ENCODE measurements around the gene SMAGP.
"Not testable (repeated sequence)": the region's sequence is repeated elsewhere in the genome, so short reads cannot be mapped to it uniquely, and the experiment has no call there.

SMAGP gene

GRCh38 chr12:51222461-51222860, 47.8 kb downstream of the SMAGP start:
- no peak for DNase-seq

DNA sequence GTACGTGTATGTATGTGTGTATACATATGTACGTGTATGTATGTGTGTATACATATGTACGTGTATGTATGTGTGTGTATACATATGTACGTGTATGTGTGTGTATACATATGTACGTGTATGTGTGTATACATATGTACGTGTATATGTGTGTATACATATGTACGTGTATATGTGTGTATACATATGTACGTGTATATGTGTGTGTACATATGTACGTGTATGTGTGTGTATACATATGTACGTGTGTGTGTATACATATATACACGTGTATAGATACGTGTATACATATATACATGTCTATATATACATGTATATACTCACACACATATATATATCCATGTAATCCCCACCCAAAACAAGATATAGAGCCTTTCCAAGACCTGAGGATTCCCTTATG, 50.4 kb downstream of the SMAGP start:
- DNase-seq: not testable (repeated sequence)

DNA sequence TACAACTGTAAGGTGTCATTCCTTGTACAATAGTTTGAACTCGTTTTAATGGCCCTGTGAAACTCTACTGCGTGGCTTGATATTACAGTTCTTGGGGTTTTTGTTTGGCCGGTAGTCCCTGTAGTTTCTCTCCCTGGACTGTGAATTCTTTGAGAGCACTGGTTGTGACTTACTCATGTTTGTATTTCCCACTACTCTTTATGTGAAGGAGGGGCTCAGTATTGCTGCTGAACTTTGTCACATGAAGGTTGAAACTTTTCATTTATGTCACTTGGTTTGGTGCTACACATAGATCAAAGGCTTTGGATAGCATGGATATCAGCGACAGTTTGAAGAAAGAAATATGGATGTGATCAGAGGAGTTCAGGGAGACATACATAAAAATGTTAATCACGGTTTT, 50.9 kb downstream of the SMAGP start:
- no peak for DNase-seq

DNA sequence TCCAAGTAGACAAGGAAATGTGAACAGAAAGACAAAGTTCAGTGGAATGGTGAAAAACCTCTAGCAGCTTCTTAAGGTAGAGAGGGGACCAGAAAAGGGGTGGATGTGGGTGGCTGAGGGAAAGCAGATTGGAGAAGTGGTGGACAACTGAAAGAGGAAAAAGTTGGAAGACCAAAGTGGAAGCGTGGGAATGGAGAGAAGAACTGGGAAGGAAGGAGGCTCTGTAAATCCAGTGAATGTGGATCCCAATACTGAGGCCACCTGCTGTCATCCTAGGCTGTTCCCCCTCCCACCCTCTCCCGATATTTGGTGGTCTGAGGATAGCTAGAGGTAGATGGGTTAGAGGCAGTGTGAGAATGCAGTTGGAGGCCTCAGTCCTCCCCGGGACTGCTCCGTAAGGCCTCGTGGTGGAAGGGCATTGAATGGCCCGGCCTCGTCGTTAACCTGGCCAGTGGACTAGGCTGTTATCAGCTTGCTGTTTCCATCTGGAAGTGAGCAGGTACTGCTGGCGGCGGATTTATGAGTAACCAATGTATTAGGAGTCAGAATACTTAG, 51.5 kb downstream of the SMAGP start:
- DNase-seq: no peak

GRCh38 chr12:51217968-51218606, 52.1 kb downstream of the SMAGP start, which contains the start of gene POU6F1:
Gene POU6F1, minus strand, starts transcription at chr12:51218062. Its CDS starts 11,226 bp downstream, at chr12:51206836.
- DNase-seq: peak; percentile 5

GRCh38 chr12:51217133-51217967, 52.9 kb downstream of the SMAGP start:
- DNase-seq: no peak

- DNase-seq: no peak
These were observed 53.6 kb downstream of the SMAGP start for GRCh38 chr12:51216642-51217041.

DNA sequence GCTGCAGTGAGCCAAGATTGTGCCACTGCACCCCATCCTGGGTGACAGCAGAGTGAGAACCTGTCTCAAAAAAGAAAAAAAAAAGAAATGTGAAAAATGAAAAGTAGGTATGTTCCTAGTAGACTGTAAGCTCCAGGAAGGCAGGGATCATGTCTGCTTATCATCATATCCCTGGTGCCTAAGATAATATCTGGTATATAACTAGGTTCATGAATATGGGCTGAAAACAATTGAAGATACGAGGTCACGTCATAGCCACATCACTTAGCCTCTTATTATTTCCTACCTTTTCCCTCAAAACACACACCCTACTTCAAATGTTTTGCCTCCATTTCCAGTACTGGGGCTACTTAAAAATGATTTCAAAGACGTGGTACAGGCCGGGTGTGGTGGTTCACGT, 55.3 kb downstream of the SMAGP start:
- DNase-seq: no peak

- DNase-seq: no peak
These were observed 59.4 kb downstream of the SMAGP start for GRCh38 chr12:51210690-51211395.

- no peak for DNase-seq
These were observed 61.0 kb downstream of the SMAGP start for GRCh38 chr12:51209259-51209658.

DNA sequence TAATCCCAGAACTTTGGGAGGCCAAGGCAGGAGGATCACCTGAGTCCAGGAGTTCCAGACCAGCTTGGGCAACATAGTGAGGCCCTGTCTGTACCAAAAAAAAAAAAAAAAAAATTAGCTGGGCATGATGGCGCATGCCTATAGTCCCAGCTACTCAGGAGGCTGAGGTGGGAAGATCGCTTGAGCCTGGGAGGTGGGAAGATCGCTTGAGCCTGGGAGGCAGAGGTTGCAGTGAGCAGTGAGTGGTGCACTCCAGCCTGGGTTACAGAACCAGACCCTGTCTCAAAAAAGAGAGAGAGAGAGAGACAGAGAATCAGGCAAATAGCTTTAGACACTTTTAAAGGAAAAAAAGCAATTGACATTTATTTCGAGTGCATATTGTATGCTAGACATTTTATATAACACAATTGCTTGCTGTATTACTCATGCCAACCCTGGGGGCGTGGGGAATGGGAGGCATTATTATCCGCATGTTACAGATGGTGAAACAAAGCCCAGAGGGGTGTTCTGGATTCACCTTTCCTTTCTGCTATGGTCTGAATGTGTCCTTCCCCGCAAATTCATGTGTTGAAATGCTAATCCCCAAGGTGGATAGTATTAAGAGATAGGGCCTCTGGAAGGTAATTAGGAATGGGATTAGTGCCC, 62.1 kb downstream of the SMAGP start:
- no peak for DNase-seq

DNA sequence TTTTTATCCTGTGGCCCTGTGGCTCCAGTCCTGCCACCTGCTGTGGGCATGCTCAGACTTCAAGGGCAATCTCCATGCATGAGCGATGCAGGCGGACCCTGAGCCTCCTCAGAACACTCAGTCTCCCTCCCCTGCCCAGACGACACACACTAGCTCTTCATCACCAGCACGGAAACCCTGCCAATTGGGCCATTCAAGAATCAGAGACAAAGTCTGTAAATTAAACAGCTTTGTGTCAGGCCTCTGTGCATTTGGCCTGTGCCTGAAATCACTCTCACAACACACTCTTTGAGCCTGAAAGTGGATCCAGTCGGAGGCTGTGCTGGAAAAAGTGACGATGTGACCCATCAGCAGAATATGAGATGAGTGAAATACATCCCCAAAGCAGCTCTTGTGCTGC, 64.9 kb downstream of the SMAGP start:
- DNase-seq: no peak

GRCh38 chr12:51202718-51203117, 67.5 kb downstream of the SMAGP start:
- DNase-seq: no peak

DNA sequence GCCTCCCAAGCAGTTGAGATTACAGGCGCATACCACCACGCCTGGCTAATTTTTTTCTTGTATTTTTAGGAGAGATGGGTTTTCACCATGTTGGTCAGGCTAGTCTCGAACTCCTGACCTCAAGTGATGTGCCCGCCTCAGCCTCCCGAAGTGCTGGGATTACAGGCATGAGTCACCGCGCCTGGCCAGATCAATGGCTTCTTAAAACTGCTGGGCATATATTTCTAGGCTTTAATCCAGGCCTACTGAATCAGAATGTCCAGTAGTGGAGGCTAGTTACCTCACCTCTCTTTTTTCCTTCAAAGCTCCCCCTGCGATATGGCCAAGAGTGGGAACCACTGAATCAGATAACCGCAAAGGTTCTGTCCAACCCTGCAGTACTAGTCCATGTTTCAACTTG, 69.4 kb downstream of the SMAGP start:
- no peak for DNase-seq

DNA sequence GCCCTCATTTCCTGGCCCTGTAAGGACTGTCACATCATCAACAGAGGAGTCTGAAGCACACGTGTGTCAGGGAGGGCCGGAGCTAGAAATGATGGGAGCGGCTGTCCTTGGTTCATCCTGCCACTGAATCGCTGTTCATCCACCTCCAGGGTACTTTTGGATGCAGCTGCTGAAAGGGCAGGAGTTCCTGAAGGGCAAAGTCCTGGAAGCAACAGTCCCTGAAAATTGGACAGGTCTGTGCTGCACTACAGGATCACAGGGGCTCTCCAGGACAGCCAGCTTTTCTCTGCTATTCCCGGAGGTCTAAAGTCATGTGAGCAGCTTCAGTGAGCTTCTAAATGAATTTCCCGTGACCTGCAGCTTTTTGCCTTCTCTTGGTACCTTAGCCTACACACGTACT, 70.1 kb downstream of the SMAGP start:
- DNase-seq: no peak

DNA sequence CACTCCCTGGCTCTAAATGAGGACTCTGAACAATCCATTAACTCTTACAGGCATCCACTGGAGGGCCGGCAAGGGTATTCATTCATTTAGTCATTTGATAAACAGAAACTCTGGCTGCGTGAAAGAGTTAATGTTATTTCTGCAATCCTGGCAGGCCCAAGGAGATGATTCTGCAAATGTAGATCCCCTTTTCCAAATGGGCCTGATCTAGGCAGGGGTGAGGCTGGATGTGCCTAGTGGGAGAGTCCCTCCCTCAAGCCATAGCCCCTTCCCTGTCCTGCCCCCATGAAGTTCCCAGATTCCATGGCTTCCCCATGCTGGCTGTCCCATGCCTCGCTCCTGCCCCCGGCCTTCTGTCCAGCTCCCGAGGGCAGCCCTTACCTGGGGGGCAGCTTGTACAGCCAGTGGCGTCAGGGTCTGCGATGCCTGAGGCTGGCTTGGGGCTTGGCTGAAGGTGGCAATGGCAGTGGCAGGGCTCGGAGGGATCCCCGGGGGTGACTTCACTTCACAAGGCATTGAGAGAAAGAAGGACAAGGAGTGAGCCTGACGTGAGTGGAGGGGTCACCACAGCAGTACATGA, 70.8 kb downstream of the SMAGP start:
- no peak for DNase-seq

DNA sequence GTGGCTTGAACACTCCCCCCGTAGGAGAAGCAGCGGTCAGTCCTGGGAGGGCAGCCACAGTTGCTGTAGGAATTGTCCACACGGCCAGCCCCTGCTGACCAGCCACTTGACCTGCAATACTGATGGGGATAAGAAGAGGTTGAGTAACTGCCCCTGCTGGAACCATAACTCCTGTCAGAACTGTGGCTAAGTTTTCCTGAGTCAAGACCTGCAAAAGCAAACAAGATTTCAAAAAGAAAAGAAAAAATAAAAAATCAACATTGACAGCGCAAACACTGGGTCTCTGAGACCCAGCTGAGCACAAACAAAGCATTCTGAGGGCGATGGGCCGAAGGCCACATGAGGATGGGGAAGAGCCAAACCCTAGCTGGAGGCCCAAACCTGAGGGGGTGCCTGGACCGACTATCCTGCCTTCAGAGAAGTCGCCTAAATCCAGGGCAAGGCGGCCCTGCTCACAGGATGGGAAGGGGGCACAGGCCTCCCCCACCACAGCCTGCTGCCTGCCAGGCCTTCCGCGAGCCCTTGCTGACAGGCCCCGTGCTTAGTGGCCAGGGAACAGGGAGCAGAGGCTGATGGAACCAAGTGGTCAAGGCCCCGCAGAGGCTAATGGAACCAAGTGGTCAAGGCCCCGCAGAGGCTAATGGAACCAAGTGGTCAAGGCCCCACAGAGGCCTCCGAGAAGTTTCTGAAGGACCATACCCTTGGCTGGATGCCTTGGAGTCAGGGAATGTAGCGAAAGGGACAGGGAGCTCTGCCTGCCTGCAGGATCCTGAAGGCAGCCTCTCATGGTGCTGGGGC, 71.4 kb downstream of the SMAGP start:
- no peak for DNase-seq

GRCh38 chr12:51197736-51198567, 72.3 kb downstream of the SMAGP start:
- DNase-seq: no peak

GRCh38 chr12:51196547-51196946, 73.7 kb downstream of the SMAGP start:
- DNase-seq: no peak

- no peak for DNase-seq
These were observed 74.4 kb downstream of the SMAGP start for GRCh38 chr12:51195841-51196240.

Data from SIG-M5 (cell line).